ENCODE measurements around the gene RESP18. TPM values are rescaled to one million over a fixed set of nuclear protein-coding genes. Genes with fewer than 3 reads are reported as not detected.

The RESP18 gene
- total RNA-seq, 1 experiment from 2014 or later, result not detected

GRCh38 chr2:219282375-219282774, 50.2 kb downstream of the RESP18 start:
- no peak for ATAC-seq
- POLR2A ChIA-PET, result interaction anchor here (1.4 kb wide), 1 partner anchor 8 kb away, joined by 3 read pairs; no protein-coding TSS in a partner anchor

More at GRCh38 chr2:219282375-219282774, 50.2 kb downstream of the RESP18 start:
- Histone ChIP-seq H3K9ac (ENCODE audit: low read length) (no peak overlapping the region), H3K4me2 (ENCODE audit: low read length) (no peak overlapping the region), H3K4me3 (replicated peaks in 1 of 2; ENCODE audit: low read depth in 1 of 2, low read length in 2 of 2) (no peak overlapping the region), H3K27ac (ENCODE audit: low read depth, low read length) (no peak overlapping the region), H3K36me3 (ENCODE audit: control insufficient read depth in 1 of 2, insufficient read depth in 2 of 2, low read length in 2 of 2) (no peaks in the 10 kb centered on the region), H3K79me2 (ENCODE audit: insufficient read depth, low read length) (no peaks in the 10 kb centered on the region), H4K20me1 (ENCODE audit: insufficient read depth) (no peaks in the 10 kb centered on the region), H3K27me3 (ENCODE audit: insufficient read depth, low read length) (no peaks in the 10 kb centered on the region), H2AFZ (ENCODE audit: low read depth, low read length, poor library complexity, severe bottlenecking) (no peak overlapping the region), H3K9me2 (ENCODE audit: insufficient read depth) (no peaks in the 10 kb centered on the region), H3K4me1 (ENCODE audit: control insufficient read depth in 1 of 2, insufficient read depth in 2 of 2, low read length in 2 of 2) (peaks cover 27 to 40% of the 10 kb centered on the region in 2 experiments), H3K9me3 (ENCODE audit: control insufficient read depth in 1 of 2, insufficient read depth in 1 of 2, low read depth in 1 of 2, low read length in 2 of 2) (no peaks in the 10 kb centered on the region)
- intact Hi-C loops (cut with micrococcal nuclease), result no loop called here
- DNase-seq (ENCODE audit: low read depth, low spot score), result no peak
- BruUV-seq (replicated peaks), result no TSS peak
- ChIA-PET RAD21 (ENCODE audit: low non-redundant PET in 1 of 2, low total read pairs in 2 of 2, uncharacterized antibody in 2 of 2, unreplicated experiment in 2 of 2) (no interaction called here), CTCF (interaction anchor here (2.2 kb wide), 1 partner anchor 13 kb away, joined by 8 read pairs; no protein-coding TSS in a partner anchor)
- no peak for TF ChIP-seq SRF (IDR thresholded peaks at IDR 0.05; ENCODE audit: low read depth)
- no peak for TF ChIP-seq EGR1 (IDR thresholded peaks at IDR 0.05; ENCODE audit: low read depth)
- no peak for TF ChIP-seq REST (IDR thresholded peaks at IDR 0.05; ENCODE audit: low read depth)
- TF ChIP-seq ATF3 (IDR thresholded peaks at IDR 0.05), result no peak
- TF ChIP-seq RAD21 (IDR thresholded peaks at IDR 0.05; ENCODE audit: low read depth), result no peak
- no peak for TF ChIP-seq EZH2phosphoT487 (IDR thresholded peaks at IDR 0.05; ENCODE audit: borderline replicate concordance)
- no peak for TF ChIP-seq CBX3 (IDR thresholded peaks at IDR 0.05; ENCODE audit: low read depth)
- TF ChIP-seq CEBPB (IDR thresholded peaks at IDR 0.05; ENCODE audit: low read depth), result no peak
- TF ChIP-seq POLR2A (IDR thresholded peaks at IDR 0.05; ENCODE audit: borderline replicate concordance, extremely low read depth, insufficient read depth, insufficient read length), result no peak
- TF ChIP-seq ELF1 (IDR thresholded peaks at IDR 0.05; ENCODE audit: borderline replicate concordance, low read depth), result no peak
- TF ChIP-seq, protein P1, sequence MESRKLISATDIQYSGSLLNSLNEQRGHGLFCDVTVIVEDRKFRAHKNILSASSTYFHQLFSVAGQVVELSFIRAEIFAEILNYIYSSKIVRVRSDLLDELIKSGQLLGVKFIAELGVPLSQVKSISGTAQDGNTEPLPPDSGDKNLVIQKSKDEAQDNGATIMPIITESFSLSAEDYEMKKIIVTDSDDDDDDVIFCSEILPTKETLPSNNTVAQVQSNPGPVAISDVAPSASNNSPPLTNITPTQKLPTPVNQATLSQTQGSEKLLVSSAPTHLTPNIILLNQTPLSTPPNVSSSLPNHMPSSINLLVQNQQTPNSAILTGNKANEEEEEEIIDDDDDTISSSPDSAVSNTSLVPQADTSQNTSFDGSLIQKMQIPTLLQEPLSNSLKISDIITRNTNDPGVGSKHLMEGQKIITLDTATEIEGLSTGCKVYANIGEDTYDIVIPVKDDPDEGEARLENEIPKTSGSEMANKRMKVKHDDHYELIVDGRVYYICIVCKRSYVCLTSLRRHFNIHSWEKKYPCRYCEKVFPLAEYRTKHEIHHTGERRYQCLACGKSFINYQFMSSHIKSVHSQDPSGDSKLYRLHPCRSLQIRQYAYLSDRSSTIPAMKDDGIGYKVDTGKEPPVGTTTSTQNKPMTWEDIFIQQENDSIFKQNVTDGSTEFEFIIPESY (IDR thresholded peaks at IDR 0.05; ENCODE audit: extremely low read depth, insufficient replicate concordance, low read length), result no peak
- TF ChIP-seq TCF7L2 (IDR thresholded peaks at IDR 0.05; ENCODE audit: borderline replicate concordance, extremely low read depth, insufficient read depth, insufficient read length), result no peak
- TF ChIP-seq FOSL1 (IDR thresholded peaks at IDR 0.05; ENCODE audit: low read depth), result no peak
- TF ChIP-seq, protein P2, sequence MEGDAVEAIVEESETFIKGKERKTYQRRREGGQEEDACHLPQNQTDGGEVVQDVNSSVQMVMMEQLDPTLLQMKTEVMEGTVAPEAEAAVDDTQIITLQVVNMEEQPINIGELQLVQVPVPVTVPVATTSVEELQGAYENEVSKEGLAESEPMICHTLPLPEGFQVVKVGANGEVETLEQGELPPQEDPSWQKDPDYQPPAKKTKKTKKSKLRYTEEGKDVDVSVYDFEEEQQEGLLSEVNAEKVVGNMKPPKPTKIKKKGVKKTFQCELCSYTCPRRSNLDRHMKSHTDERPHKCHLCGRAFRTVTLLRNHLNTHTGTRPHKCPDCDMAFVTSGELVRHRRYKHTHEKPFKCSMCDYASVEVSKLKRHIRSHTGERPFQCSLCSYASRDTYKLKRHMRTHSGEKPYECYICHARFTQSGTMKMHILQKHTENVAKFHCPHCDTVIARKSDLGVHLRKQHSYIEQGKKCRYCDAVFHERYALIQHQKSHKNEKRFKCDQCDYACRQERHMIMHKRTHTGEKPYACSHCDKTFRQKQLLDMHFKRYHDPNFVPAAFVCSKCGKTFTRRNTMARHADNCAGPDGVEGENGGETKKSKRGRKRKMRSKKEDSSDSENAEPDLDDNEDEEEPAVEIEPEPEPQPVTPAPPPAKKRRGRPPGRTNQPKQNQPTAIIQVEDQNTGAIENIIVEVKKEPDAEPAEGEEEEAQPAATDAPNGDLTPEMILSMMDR (IDR thresholded peaks at IDR 0.05 in 2 of 3, conservative IDR thresholded peaks at IDR 0.05 in 1 of 3; ENCODE audit: borderline replicate concordance in 1 of 3, insufficient read depth in 1 of 3, low read depth in 2 of 3, low read length in 2 of 3), result no peak
- TF ChIP-seq EZH2 (IDR thresholded peaks at IDR 0.05), result no peak
- no peak for TF ChIP-seq ZNF274 (IDR thresholded peaks at IDR 0.05; ENCODE audit: low read depth, low read length)
- no peak for TF ChIP-seq POLR2AphosphoS5 (IDR thresholded peaks at IDR 0.05; ENCODE audit: low read depth, low read length)
- no peak for TF ChIP-seq MAX (IDR thresholded peaks at IDR 0.05)
- no peak for TF ChIP-seq SIN3A (IDR thresholded peaks at IDR 0.05; ENCODE audit: low read depth)
